ENCODE results near the gene LBR. TPM values are rescaled to one million over a fixed set of nuclear protein-coding genes. Genes with fewer than 3 reads are reported as not detected.
"Not testable (repeated sequence)": the region's sequence is repeated elsewhere in the genome, so short reads cannot be mapped to it uniquely, and the experiment has no call there.

LBR gene
- 48.8 TPM for total RNA-seq

GRCh38 chr1:225427235-225428067 lies at the start of gene LBR:
TSS of gene LBR (minus strand) at chr1:225428038. CDS start at chr1:225424075, 3,963 bp downstream.
- peak; percentile 27 for ATAC-seq
- DNase-seq (ENCODE audit: low spot score), result peak; percentile 72
- intact Hi-C loops (cut with DNase I), result no loop called here

- no peak for ATAC-seq
- DNase-seq (ENCODE audit: low spot score), result no peak
- intact Hi-C loops (cut with DNase I), result loop anchor here (5.0 kb wide), 1 partner anchor 295 kb away; no protein-coding TSS in a partner anchor
Observed at GRCh38 chr1:225477296-225477911, 49.6 kb upstream of the LBR start.

- ATAC-seq (no peak), DNase-seq (ENCODE audit: low spot score) (no peak)
- intact Hi-C loops (cut with DNase I), result loop anchor here (5.0 kb wide), 1 partner anchor 296 kb away; no protein-coding TSS in a partner anchor
Observed at GRCh38 chr1:225476538-225476988, 48.7 kb upstream of the LBR start.

GRCh38 chr1:225476100-225476511 lies 48.3 kb upstream of the LBR start:
- DNase-seq (ENCODE audit: low spot score) (no peak), ATAC-seq (no peak)
- intact Hi-C loops (cut with DNase I), result loop anchor here (5.0 kb wide), 1 partner anchor 296 kb away; no protein-coding TSS in a partner anchor

DNA sequence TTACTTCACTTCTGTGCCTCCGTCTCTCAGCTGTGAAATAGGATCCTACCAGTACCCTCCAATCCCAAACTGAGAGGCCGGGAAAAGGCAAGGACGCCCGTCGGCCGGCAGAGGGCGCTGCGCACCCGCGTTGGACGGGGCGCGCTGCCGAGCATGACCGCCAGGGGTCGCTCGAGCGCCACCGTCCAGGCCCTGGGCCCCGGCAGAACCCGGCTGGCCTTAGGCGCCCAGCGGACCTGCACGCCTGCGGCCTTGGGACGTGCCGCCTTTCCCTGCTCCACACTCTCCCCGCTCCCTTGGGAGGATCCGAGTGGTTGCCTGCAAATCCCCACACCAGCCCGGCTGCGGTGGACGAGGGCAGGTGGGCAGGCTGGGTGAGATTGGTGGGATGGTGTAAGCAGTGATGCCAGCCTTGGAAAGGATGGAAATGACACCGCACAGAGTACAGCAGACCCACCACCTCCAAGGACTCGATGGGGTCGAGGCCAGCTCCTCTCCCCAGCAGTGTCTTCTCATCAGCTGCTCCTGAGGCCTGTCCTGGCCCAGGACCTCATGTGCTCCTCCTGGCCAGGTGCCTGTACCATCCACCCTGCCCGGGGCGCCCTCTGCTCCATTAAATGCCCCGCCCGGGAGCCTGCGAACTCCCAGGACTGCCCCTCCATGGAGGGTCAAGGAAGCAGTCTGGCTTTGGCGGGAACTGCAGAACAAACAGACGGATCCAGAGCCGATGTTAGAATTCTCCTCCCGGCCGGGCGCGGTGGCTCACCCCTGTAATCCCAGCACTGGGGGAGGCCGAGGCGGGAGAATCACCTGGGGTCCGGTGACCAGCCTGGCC lies 47.4 kb upstream of the LBR start:
- intact Hi-C loops (cut with DNase I), result loop anchor here (5.0 kb wide), 2 partner anchors 297 to 502 kb away; no protein-coding TSS in a partner anchor
- peak; percentile 89 for ATAC-seq
- DNase-seq (ENCODE audit: low spot score), result peak; percentile 78

GRCh38 chr1:225474439-225474985 lies 46.7 kb upstream of the LBR start:
- DNase-seq (ENCODE audit: low spot score) (no peak), ATAC-seq (no peak)
- intact Hi-C loops (cut with DNase I), result loop anchor here (5.0 kb wide), 1 partner anchor 503 kb away; no protein-coding TSS in a partner anchor

- peak; percentile 50 for DNase-seq (ENCODE audit: low spot score)
- not testable (repeated sequence) for ATAC-seq
- intact Hi-C loops (cut with DNase I), result loop anchor here (5.0 kb wide), 1 partner anchor 503 kb away; no protein-coding TSS in a partner anchor
Observed at GRCh38 chr1:225473676-225474438, 46.0 kb upstream of the LBR start.

GRCh38 chr1:225473266-225473665 lies 45.4 kb upstream of the LBR start:
- DNase-seq (ENCODE audit: low spot score), result peak; percentile 34
- not testable (repeated sequence) for ATAC-seq
- intact Hi-C loops (cut with DNase I), result loop anchor here (5.0 kb wide), 1 partner anchor 504 kb away; no protein-coding TSS in a partner anchor

- ATAC-seq (no peak), DNase-seq (ENCODE audit: low spot score) (peak; percentile 51)
- intact Hi-C loops (cut with DNase I), result loop anchor here (5.0 kb wide), 1 partner anchor 506 kb away; no protein-coding TSS in a partner anchor
Observed at GRCh38 chr1:225471453-225472301, 43.8 kb upstream of the LBR start.

DNA sequence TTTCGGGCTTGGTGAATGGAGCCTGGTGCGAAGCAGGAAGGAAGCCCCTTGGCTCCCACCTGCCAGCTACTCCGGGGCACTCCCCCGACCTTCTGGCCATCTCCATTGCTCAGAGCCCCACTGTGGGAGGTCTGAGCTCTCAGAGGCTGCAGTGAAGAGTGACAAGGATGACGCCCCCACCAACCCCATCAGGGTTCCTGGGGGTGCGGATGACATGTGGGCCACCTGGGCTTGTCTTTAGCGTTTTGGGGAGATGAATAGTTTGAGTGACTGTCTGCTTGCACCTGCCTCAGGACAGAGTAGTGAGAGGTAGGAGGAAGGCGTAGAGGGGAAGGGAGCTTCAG lies 43.2 kb upstream of the LBR start:
- ATAC-seq, result no peak
- intact Hi-C loops (cut with DNase I), result loop anchor here (5.0 kb wide), 1 partner anchor 506 kb away; no protein-coding TSS in a partner anchor
- no peak for DNase-seq (ENCODE audit: low spot score)

- intact Hi-C loops (cut with DNase I), result loop anchor here (5.0 kb wide), 1 partner anchor 507 kb away; no protein-coding TSS in a partner anchor
- DNase-seq (ENCODE audit: low spot score) (peak; percentile 48), ATAC-seq (no peak)
Observed at GRCh38 chr1:225470211-225471108, 42.6 kb upstream of the LBR start.

DNA sequence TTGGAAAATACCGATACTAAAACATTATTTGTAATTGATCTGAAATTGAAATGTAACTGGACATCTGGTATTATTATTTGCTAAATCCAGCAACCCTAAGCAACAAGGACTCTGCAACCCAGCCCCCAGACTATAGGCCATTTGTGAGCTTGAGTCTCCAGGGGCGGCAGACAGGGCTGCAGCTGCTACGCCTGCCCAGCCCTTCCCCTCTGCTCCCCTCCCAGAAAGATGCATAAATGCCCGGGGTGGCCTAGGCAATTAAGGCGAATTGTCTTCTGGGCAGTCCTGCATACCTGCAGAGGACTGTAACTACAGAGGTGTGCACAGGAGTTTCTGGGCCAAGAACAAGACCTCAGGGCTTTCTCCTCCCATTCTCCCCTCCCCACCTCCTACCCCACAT lies 41.2 kb upstream of the LBR start:
- ATAC-seq (no peak), DNase-seq (ENCODE audit: low spot score) (peak; percentile 23)
- intact Hi-C loops (cut with DNase I), result no loop called here

DNA sequence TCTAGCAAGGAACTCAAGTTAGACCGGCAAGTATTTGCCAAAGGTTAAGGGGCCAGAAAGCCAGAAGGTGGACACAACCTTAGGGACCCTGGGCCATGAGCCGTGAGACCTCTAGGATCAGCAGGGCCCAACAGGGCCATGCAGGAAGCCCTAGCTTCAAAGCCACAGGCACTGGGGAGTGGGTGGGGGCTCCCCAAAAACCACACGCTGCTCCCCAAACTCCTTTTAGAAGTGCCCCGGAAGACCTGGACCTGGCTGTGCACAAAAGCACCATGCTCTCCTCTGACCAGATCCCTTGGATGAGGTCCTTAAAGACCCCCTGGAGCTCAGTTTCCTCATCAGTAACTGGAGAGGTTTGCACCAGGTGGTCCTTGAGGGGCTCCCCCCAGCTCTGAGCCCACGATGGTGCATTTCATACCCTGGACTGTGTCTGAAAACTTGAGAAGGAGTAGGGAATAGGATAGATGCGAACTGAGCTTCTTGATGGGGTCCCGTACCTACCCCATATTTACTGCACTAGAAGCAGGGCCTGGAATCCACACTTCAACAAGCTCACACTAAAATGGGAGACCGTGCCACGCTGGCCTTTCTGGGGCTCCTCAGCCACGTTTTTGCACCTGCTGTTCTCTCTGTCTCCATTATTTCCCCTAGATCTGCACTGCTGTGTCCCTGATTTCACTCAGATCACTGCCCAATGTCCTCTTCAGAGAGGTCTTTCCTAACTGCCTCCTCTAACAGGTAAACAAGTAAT lies 40.6 kb upstream of the LBR start:
- intact Hi-C loops (cut with DNase I), result no loop called here
- DNase-seq (ENCODE audit: low spot score), result peak; percentile 28
- no peak for ATAC-seq

DNA sequence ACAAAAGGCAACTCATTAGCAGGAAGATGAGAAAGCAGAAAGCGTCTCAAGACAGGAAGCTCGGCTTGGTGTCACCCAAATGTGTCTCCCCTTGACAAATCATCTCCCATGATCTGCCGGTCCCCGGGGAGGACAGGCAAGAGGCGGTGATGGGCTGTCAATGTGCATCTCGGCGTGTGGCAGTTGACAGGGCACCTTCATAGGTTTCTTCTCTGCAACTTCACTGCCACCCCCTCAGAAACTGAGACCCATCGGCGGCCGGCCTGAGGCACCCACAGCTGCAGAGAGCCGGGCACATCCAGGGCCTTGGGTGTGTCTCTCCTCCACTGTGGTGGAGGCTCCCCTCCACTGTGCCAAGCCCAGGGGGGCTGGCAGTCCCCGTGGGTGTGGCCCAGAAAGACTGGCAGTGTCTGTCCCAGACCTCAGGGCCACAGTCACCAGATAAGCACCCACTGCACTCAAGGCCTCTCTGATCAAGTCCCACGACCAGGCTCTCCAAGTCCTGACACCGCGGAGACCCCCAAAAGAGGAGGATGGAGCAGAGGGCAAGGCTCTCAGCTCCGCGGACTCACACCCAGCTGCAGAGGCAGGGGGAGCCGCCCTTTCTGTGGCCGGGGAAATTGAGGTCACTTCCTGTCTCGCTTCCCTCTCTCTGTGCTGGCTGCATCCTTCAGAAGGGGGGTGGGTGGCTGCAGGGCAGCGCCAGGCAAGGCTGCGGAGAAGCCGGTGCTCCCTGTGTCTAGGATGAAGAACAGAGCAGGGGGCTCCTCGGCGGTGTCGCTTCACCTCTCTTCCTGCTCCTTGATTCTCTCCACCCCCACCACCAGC lies 39.6 kb upstream of the LBR start:
- ATAC-seq, result peak; percentile 83
- peak; percentile 78 for DNase-seq (ENCODE audit: low spot score)

GRCh38 chr1:225466848-225467192 lies 39.0 kb upstream of the LBR start:
- no peak for DNase-seq (ENCODE audit: low spot score)
- intact Hi-C loops (cut with DNase I), result no loop called here
- ATAC-seq, result no peak

More for the DNA sequence above, 39.6 kb upstream of the LBR start:
- intact Hi-C loops (cut with DNase I), result no loop called here

All from sciatic nerve (tissue), 2 donors.